Left renal pelvis (tissue), 4 donors: ENCODE data around the gene NTRK1. TPM values are rescaled to one million over a fixed set of nuclear protein-coding genes. Genes with fewer than 3 reads are reported as not detected.
A peak's percentile ranks its signal among the peaks of the same experiment; 100 is the strongest.

Experiments used
- DNase-seq, 4 donors: peaks; one replicate each; pipeline ENCODE4 v3.0.0-alpha.2; 2013; ENCODE audit warnings: low read depth in 4 of 4, low spot score in 3 of 4
- polyA plus RNA-seq, 4 donors: library from polyadenylated mRNA; unstranded; fragments of 120-200 nt; gene quantifications; one replicate each; pipeline ENCODE4 v1.2.1, GENCODE V29; 2013; ENCODE audit not compliant: insufficient read length in 4 of 4

NTRK1 gene
- polyA plus RNA-seq, 4 donors = 1.2 to 3.1 (median 2.0) TPM

GRCh38 chr1:156836892-156837291, 23.8 kb upstream of the NTRK1 start:
- no peak for DNase-seq

- DNase-seq = no peak
Measured at GRCh38 chr1:156838972-156839371, 21.7 kb upstream of the NTRK1 start.

- DNase-seq = no peak
Measured at GRCh38 chr1:156839426-156840109, 21.1 kb upstream of the NTRK1 start.

DNA sequence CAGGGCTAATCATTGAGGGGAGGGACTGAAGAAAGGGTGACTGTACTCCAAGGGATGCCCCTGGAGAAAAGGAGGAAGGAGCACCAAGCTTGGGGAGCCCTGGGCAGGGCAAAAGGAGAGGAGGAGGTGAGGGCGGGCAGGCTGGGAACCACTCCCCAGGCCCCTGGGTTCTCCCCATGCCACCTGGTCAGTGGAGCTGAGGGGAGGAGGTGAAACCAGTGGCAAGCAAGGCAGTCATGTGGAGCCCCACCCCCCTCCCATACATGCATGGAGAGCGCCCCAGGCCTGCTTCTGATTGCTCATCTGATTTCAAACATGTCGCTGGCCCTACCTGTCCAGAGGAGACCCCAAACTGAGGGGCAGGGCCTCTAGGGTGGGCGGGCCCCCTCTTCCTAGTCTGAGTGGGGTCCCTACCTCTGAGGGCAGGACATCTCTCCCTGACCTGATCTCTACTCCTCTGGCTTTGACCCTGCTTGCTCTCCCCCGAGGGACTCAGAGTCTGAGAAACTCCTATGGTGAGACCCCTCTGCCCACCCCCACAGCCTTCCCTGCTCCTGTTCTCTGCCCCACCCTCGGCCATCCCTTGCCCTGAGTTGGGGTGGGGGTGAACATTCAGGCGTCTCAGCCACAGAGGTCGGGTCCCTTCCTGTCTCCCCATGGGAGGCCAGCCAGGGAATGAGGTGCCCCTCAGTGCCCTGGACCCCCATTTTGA, 20.3 kb upstream of the NTRK1 start:
- no peak for DNase-seq

- no peak for DNase-seq
Measured at GRCh38 chr1:156840898-156841279, 19.8 kb upstream of the NTRK1 start.

- DNase-seq = no peak
Measured at GRCh38 chr1:156841295-156841855, 19.3 kb upstream of the NTRK1 start.

DNA sequence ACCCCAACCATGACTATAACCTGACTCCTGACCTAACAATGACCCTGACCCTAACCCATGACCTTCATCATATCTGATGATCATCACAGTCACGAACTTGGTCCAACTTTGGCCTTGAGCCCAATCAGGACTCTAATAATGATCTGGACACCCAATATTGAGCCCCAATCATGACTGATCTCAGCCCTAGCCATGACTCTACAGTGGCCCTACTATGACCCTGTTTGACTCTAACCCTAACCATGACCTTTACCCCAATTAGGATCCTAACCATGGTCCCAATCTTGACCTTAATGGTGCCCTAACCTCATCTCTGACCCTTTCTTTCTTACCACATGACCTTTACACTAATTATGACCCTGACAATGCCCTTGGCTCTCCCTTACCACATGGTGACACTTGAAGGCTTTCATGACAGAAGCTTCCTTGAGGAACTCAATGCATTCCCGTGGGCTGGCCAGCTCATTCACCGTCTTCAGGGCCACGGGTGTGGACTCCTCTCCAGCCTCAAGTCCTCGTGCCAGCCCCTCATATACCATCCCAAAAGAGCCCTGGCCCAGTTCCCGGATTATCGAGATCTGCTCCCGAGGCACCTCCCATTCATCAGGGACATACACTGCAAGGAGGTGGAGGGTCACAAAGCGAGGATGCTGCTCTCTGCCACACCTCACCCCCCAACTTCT, 17.9 kb upstream of the NTRK1 start:
- no peak for DNase-seq

DNA sequence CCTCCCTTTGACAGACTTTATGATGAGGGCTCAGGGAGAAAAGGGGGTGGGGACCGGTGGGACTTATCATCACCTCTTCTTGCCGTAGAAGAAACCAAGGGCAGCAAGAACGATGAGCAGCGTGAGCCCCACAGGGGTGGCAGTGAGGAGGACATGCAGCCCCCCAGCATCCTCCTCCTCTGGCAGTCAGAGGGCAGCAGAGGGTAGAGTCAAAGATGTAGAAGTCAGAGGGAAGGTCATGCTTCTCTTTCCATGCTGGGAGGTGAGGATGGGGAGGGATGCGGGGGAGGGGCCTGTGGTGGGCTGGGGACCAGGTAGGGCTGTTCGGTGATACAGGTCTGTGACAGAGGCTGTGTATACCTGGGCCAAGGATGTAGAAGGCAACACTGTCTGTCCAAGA, 16.6 kb upstream of the NTRK1 start:
- no peak for DNase-seq

GRCh38 chr1:156844638-156845037, 16.0 kb upstream of the NTRK1 start:
- DNase-seq = no peak

DNA sequence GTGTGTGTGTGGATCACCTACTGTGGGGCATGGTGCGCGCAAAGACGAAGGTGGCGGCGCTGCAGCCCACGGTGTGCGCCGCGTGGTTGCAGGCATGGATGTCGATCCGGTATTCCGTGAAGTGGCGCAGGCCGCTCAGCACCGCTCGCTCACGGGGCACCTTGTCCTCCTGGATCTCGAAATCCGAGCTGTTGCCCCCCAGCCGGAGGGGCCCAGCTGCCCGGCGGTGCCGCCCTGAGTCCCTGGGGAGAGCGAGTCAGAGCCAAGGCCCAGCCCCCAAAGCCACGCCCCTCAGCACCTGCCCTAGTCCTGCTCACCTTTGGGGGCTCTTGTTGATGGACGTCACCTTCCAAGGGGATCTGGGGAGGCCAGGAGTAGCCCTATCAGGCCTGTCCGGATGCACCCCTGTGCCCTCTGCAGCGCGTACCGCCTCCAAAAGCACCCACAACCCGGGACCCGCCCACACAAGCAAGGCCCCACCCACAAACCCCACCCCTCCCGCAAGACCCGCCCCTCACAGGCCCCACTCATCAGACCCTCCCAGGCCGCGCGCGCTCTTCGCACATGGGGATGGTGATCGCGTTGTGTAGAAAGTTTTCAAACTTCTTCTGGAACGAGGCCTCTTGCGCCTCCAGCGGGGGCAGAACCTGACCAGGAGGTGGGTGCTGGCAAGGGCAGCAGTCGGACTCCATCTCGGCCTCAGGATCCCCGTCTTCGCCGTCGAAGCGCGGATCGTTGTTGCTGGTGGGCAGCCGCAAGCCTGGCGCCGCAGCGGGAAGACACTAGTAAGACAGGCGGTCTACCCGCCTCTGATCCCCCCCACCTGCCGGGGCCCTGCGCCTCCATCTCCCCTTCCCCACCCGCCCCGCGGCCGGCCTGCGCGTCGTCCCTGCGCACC, 15.4 kb upstream of the NTRK1 start:
- no peak for DNase-seq

- DNase-seq = no peak
Measured at GRCh38 chr1:156845953-156846545, 14.6 kb upstream of the NTRK1 start.

- no peak for DNase-seq
Measured at GRCh38 chr1:156846643-156847042, 14.0 kb upstream of the NTRK1 start.

- no peak for DNase-seq
Measured at GRCh38 chr1:156847591-156848460, 12.8 kb upstream of the NTRK1 start.

- no peak for DNase-seq
Measured at GRCh38 chr1:156848461-156849150, 12.1 kb upstream of the NTRK1 start.

- DNase-seq = no peak
Measured at GRCh38 chr1:156849151-156849496, 11.5 kb upstream of the NTRK1 start.

DNA sequence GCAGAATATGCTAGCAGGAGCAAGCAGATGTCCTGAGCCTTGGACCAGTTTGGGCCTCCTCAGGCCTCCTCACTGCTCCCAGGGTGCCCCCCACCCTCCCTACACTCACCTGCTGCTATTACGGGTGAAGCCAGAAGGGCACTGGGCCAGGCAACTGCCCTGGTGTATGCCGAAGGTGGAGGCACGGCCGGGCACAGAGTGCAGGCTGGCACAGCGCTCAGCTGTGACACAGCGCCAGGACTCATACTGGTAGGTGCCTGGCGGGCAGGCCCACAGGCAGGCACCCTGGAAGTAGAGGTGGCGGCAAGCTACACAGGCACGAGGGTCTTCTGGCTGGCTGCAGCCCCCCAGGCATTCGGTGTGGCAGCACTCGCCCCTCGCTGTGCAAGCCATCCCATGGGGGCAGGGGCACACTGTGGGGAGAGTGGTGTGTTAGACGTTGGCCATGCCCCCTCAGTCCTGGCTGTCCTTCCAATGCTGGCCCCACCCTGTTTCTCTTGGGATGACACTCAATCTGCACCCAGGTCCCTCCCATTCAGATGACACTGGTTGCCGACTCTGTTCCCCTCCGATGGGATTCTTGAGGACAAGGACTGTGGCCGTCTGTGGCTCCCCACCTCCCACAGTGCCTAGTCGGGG, 8.8 kb upstream of the NTRK1 start:
- no peak for DNase-seq

DNA sequence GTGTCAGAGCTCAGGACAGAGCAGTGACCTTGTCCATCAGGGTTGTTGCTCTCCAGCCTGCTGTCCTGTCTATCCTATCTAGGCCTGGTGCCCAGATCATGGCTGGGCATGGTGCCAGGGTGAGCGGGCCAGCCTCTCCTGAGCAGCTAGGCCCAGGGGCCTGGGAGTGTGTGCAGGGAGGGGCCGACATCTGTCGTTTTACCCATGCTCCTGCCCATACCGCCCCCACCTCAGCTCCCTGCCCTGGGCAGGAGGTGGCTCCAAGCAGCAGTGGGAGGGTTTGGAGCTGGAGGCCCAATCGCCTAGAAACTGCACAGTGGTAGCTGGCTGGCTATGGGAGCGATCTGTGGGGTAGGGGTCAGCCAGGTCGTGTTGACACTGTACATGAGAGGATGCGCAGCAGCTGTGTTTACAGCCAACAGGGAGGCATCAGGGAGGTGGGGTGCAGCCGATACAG, 8.2 kb upstream of the NTRK1 start:
- peak in 2 of 4 donors; percentile 21 to 59 for DNase-seq

GRCh38 chr1:156853761-156854160, 6.9 kb upstream of the NTRK1 start:
- DNase-seq = no peak
